ENCODE results near the gene NSMCE1. TPM values are rescaled to one million over a fixed set of nuclear protein-coding genes. Genes with fewer than 3 reads are reported as not detected.

NSMCE1 gene
- total RNA-seq, 1 donor from 2014 or later: 25.8 TPM

- H3K27me3 Mint-ChIP-seq (ENCODE audit: low read depth): no peaks in the 10 kb centered on the region
- H3K4me3 Mint-ChIP-seq: no peak overlapping the region
- no peaks in the 10 kb centered on the region for H3K9me3 Mint-ChIP-seq
- TF ChIP-seq CTCF (IDR thresholded peaks at IDR 0.05; ENCODE audit: unreplicated experiment): no peak
- H3K27ac Mint-ChIP-seq: no peak overlapping the region
- no peaks in the 10 kb centered on the region for H3K36me3 Mint-ChIP-seq
- H3K4me1 Mint-ChIP-seq: peaks cover 5% of the 10 kb centered on the region
- no peak for DNase-seq (ENCODE audit: low spot score in 2 of 2, unreplicated experiment in 2 of 2)
Observed at GRCh38 chr16:27191352-27191924, 77.1 kb downstream of the NSMCE1 start.

- Mint-ChIP-seq H3K36me3 (no peaks in the 10 kb centered on the region), H3K4me3 (no peak overlapping the region), H3K27me3 (ENCODE audit: low read depth) (no peaks in the 10 kb centered on the region), H3K4me1 (peaks cover 4% of the 10 kb centered on the region), H3K27ac (no peak overlapping the region), H3K9me3 (no peaks in the 10 kb centered on the region)
- no peak for TF ChIP-seq CTCF (IDR thresholded peaks at IDR 0.05; ENCODE audit: unreplicated experiment)
- no peak for DNase-seq (ENCODE audit: low spot score in 2 of 2, unreplicated experiment in 2 of 2)
Observed at GRCh38 chr16:27190316-27190871, 78.2 kb downstream of the NSMCE1 start.

GRCh38 chr16:27189335-27189972 lies 79.1 kb downstream of the NSMCE1 start:
- Mint-ChIP-seq H3K27me3 (ENCODE audit: low read depth) (no peaks in the 10 kb centered on the region), H3K4me1 (peaks cover 2% of the 10 kb centered on the region), H3K9me3 (no peaks in the 10 kb centered on the region), H3K27ac (no peak overlapping the region), H3K4me3 (no peak overlapping the region), H3K36me3 (no peaks in the 10 kb centered on the region)
- no peak for DNase-seq (ENCODE audit: low spot score in 2 of 2, unreplicated experiment in 2 of 2)
- no peak for TF ChIP-seq CTCF (IDR thresholded peaks at IDR 0.05; ENCODE audit: unreplicated experiment)

- H3K27me3 Mint-ChIP-seq (ENCODE audit: low read depth): no peaks in the 10 kb centered on the region
- no peak for DNase-seq (ENCODE audit: low spot score in 2 of 2, unreplicated experiment in 2 of 2)
- H3K4me3 Mint-ChIP-seq: no peak overlapping the region
- no peak for TF ChIP-seq CTCF (IDR thresholded peaks at IDR 0.05; ENCODE audit: unreplicated experiment)
- no peaks in the 10 kb centered on the region for H3K36me3 Mint-ChIP-seq
- no peak overlapping the region for H3K27ac Mint-ChIP-seq
- no peaks in the 10 kb centered on the region for H3K9me3 Mint-ChIP-seq
- peaks cover 2% of the 10 kb centered on the region for H3K4me1 Mint-ChIP-seq
Observed at GRCh38 chr16:27188633-27189032, 79.9 kb downstream of the NSMCE1 start.

- TF ChIP-seq CTCF (IDR thresholded peaks at IDR 0.05; ENCODE audit: unreplicated experiment): no peak
- no peak overlapping the region for H3K27ac Mint-ChIP-seq
- H3K4me3 Mint-ChIP-seq: no peak overlapping the region
- H3K27me3 Mint-ChIP-seq (ENCODE audit: low read depth): peaks cover 6% of the 10 kb centered on the region
- H3K36me3 Mint-ChIP-seq: no peaks in the 10 kb centered on the region
- no peaks in the 10 kb centered on the region for H3K4me1 Mint-ChIP-seq
- no peak for DNase-seq (ENCODE audit: low spot score in 2 of 2, unreplicated experiment in 2 of 2)
- peaks cover 5% of the 10 kb centered on the region for H3K9me3 Mint-ChIP-seq
Observed at GRCh38 chr16:27185776-27186130, 82.8 kb downstream of the NSMCE1 start.

All from mesothelial cell of epicardium (in vitro differentiated cells).